Measurements from ENCODE around the gene PRKACA. TPM values are rescaled to one million over a fixed set of nuclear protein-coding genes. Genes with fewer than 3 reads are reported as not detected.
A peak's percentile ranks its signal among the peaks of the same experiment; 100 is the strongest.

PRKACA gene
- total RNA-seq, 1 experiment from 2014 or later: 57.3 TPM

DNA sequence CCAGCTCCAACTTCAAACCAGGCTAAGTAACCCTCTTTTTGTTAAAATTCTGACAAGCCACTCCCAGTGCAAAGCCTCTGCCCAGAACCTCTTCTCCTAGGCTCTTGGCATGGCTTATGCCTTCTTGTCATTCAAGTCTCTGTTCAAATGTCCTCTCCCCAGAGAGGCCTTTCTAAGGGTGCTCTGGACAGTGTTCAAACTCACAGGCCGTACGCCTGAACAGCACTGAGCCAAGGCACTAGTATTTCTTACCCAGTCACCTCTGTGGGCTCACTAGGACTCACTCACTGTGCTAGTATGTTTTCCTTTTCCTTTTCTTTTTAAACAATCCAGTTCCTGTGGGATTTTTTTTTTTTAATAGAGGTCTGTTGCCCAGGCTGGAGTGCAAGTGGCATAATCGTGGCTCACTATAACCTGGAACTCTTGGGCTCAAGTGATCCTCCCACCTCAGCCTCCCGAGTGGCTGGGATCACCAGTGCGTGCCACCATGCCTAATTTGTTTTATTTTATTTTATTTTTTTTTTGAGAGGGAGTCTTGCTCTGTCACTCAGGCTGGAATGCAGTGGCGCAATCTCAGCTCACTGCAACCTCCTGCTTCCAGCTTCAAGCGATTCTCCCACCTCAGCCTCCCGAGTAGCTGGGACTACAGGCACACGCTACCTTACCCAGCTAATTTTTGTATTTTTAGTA lies 21.2 kb upstream of the PRKACA start:
- intact Hi-C loops (cut with micrococcal nuclease; ENCODE audit: unreplicated experiment): no loop called here
- DNase-seq: no peak
- CTCF ChIA-PET: no interaction called here
- H3K9me3 Mint-ChIP-seq (ENCODE audit: low read depth, unreplicated experiment): no peaks in the 10 kb centered on the region
- TF ChIP-seq, protein P1, sequence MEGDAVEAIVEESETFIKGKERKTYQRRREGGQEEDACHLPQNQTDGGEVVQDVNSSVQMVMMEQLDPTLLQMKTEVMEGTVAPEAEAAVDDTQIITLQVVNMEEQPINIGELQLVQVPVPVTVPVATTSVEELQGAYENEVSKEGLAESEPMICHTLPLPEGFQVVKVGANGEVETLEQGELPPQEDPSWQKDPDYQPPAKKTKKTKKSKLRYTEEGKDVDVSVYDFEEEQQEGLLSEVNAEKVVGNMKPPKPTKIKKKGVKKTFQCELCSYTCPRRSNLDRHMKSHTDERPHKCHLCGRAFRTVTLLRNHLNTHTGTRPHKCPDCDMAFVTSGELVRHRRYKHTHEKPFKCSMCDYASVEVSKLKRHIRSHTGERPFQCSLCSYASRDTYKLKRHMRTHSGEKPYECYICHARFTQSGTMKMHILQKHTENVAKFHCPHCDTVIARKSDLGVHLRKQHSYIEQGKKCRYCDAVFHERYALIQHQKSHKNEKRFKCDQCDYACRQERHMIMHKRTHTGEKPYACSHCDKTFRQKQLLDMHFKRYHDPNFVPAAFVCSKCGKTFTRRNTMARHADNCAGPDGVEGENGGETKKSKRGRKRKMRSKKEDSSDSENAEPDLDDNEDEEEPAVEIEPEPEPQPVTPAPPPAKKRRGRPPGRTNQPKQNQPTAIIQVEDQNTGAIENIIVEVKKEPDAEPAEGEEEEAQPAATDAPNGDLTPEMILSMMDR (IDR thresholded peaks at IDR 0.05; ENCODE audit: unreplicated experiment): no peak
- BruUV-seq (replicated peaks): no TSS peak
- H3K27ac Mint-ChIP-seq (ENCODE audit: unreplicated experiment): no peak overlapping the region
- no peaks in the 10 kb centered on the region for H3K27me3 Mint-ChIP-seq (ENCODE audit: unreplicated experiment)
- H3K4me1 Mint-ChIP-seq (ENCODE audit: low read depth, unreplicated experiment): peaks cover 15% of the 10 kb centered on the region
- peaks cover 36% of the 10 kb centered on the region for H3K36me3 Mint-ChIP-seq (ENCODE audit: insufficient read depth, unreplicated experiment)
- no peak overlapping the region for H3K4me3 Mint-ChIP-seq (ENCODE audit: low read depth, unreplicated experiment)

DNA sequence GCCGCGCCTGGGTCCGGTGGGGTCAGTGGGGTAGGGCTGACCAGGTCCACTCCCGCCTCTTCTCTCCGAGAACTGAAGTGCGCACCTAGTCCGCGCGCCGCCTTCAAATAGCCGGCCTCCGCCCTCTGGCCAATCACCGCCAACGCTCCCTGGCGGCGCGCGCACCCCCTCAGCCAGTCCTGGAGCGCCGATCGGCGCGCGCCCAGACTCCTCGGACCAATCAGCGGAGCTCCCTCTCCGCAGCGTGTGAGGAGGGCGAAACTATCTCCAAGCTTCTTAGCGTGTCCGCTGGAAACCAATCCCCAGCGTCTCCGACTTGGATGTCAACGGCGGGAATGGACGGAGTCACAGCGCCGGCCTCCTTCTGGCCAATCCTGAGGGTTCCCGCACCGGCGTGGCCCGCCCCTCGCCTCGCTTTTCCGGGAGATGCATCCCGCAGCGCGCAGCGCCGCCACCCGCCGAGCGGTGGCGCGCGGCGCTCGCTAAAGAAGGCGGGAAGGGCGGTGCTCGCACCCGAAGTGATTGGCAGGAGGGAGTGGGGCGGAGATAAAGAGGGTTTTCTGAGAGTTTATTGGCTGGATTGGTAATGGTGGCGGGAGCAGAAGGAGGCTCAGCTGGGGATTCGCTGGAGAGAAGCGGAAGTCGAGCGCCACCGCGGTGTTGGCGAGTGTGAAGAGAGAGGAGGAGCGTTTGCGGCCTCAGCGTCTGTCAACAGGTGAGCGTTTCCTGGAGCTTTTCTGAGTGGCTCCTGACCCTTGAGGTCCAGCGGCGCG lies 19.1 kb upstream of the PRKACA start, which contains the start of gene ASF1B:
TSS of gene ASF1B (minus strand) at position 81 of the 773 bp plus-strand sequence. CDS start 133 bp downstream, outside the sequence.
- BruUV-seq (replicated peaks): no TSS peak
- TF ChIP-seq, protein P1 (IDR thresholded peaks at IDR 0.05; ENCODE audit: unreplicated experiment): peak; percentile 18
- Mint-ChIP-seq H3K9me3 (ENCODE audit: low read depth, unreplicated experiment) (no peaks in the 10 kb centered on the region), H3K27me3 (ENCODE audit: unreplicated experiment) (no peaks in the 10 kb centered on the region), H3K27ac (ENCODE audit: unreplicated experiment) (peak within 1 kb of the TSS; percentile 96), H3K4me3 (ENCODE audit: low read depth, unreplicated experiment) (peak within 1 kb of the TSS; percentile 85), H3K4me1 (ENCODE audit: low read depth, unreplicated experiment) (peaks cover 15% of the 10 kb centered on the region), H3K36me3 (ENCODE audit: insufficient read depth, unreplicated experiment) (peaks cover 38% of the 10 kb centered on the region)
- intact Hi-C loops (cut with micrococcal nuclease; ENCODE audit: unreplicated experiment): no loop called here
- DNase-seq: peak; percentile 95
- CTCF ChIA-PET: interaction anchor here (0.6 to 1.8 kb wide), 17 partner anchors 9 to 358 kb away, joined by 3 to 11 read pairs (median 4); partner anchors contain the start of gene ADGRE5

DNA sequence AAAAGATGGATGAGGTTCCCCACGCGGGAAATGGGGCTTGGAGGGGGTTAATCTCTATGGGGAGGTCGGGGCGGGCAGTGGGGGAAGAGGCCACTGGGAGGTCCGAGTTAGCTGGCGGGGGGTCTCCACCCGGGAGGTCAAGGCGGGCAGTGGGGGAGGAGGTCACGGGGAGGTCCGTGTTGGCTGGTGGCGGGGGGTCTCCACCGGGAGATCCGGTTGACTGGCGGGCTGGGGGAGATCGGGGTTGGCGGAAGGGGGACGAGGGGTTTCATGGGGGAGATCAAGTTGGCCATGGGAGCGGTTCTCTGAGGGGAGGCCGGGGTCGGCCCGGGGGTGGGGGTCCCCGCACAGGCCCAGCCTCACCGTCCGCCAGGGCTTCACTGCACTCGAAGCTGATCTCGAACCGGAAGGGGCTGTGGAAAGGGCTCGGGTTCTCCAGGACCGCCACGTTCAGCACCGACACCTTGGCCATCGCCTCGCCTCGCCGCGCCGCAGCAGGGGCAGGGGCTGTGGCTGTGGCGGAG lies 18.5 kb upstream of the PRKACA start:
- H3K27ac Mint-ChIP-seq (ENCODE audit: unreplicated experiment): peak overlapping the region; percentile 96
- TF ChIP-seq, protein P1 (IDR thresholded peaks at IDR 0.05; ENCODE audit: unreplicated experiment): no peak
- intact Hi-C loops (cut with micrococcal nuclease; ENCODE audit: unreplicated experiment): no loop called here
- H3K4me3 Mint-ChIP-seq (ENCODE audit: low read depth, unreplicated experiment): peak overlapping the region; percentile 85
- no peaks in the 10 kb centered on the region for H3K27me3 Mint-ChIP-seq (ENCODE audit: unreplicated experiment)
- peaks cover 41% of the 10 kb centered on the region for H3K36me3 Mint-ChIP-seq (ENCODE audit: insufficient read depth, unreplicated experiment)
- DNase-seq: no peak
- H3K4me1 Mint-ChIP-seq (ENCODE audit: low read depth, unreplicated experiment): peaks cover 15% of the 10 kb centered on the region
- no TSS peak for BruUV-seq (replicated peaks)
- CTCF ChIA-PET: interaction anchor here (0.6 to 1.8 kb wide), 15 partner anchors 10 to 359 kb away, joined by 3 to 11 read pairs (median 4); partner anchors contain the start of gene ADGRE5
- H3K9me3 Mint-ChIP-seq (ENCODE audit: low read depth, unreplicated experiment): no peaks in the 10 kb centered on the region

DNA sequence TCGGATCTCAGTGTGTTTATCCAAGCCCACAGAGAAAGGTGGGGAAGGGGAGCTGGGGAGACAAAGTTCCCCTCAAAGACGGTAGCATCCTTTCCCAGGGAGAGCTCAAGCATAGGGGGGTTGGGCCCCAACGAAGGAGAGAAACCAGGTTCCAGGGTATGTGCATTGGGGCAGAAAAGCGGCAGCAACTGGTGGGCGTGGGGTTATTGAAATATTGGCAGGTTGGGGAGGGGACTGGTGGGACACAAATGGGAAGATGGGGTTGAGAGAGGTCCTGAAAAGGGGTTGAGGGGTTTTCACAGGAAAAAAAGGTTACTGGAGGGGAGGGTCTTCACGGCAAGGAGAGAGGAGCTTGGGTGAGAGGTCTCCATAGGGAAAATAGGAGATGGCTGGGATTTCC lies 17.8 kb upstream of the PRKACA start:
- no peaks in the 10 kb centered on the region for H3K9me3 Mint-ChIP-seq (ENCODE audit: low read depth, unreplicated experiment)
- intact Hi-C loops (cut with micrococcal nuclease; ENCODE audit: unreplicated experiment): no loop called here
- peaks cover 15% of the 10 kb centered on the region for H3K4me1 Mint-ChIP-seq (ENCODE audit: low read depth, unreplicated experiment)
- no TSS peak for BruUV-seq (replicated peaks)
- H3K27me3 Mint-ChIP-seq (ENCODE audit: unreplicated experiment): no peaks in the 10 kb centered on the region
- DNase-seq: no peak
- TF ChIP-seq, protein P1 (IDR thresholded peaks at IDR 0.05; ENCODE audit: unreplicated experiment): no peak
- H3K27ac Mint-ChIP-seq (ENCODE audit: unreplicated experiment): peak overlapping the region; percentile 96
- peaks cover 41% of the 10 kb centered on the region for H3K36me3 Mint-ChIP-seq (ENCODE audit: insufficient read depth, unreplicated experiment)
- peak overlapping the region; percentile 85 for H3K4me3 Mint-ChIP-seq (ENCODE audit: low read depth, unreplicated experiment)
- CTCF ChIA-PET: interaction anchor here (0.6 to 1.4 kb wide), 2 partner anchors 17 to 236 kb away, joined by 3 to 4 read pairs; no protein-coding TSS in a partner anchor
